ENCODE measurements around the gene ACAD9.
"Not testable (repeated sequence)": the region's sequence is repeated elsewhere in the genome, so short reads cannot be mapped to it uniquely, and the experiment has no call there.

The ACAD9 gene

GRCh38 chr3:128903501-128903900 lies 24.1 kb downstream of the ACAD9 start:
- no peak for DNase-seq

GRCh38 chr3:128906031-128906803 lies 26.8 kb downstream of the ACAD9 start:
- no peak for DNase-seq

GRCh38 chr3:128906804-128907525 lies 27.5 kb downstream of the ACAD9 start:
- no peak for DNase-seq

- DNase-seq: no peak
Measured at GRCh38 chr3:128907706-128908445, 28.5 kb downstream of the ACAD9 start.

- DNase-seq: no peak
Measured at GRCh38 chr3:128908951-128909350, 29.5 kb downstream of the ACAD9 start.

GRCh38 chr3:128910006-128910405 lies 30.6 kb downstream of the ACAD9 start:
- DNase-seq: no peak

- no peak for DNase-seq
Measured at GRCh38 chr3:128911911-128912310, 32.5 kb downstream of the ACAD9 start.

- DNase-seq: no peak
Measured at GRCh38 chr3:128914966-128915645, 35.7 kb downstream of the ACAD9 start.

- DNase-seq: no peak
Measured at GRCh38 chr3:128917291-128917690, 37.9 kb downstream of the ACAD9 start.

- no peak for DNase-seq
Measured at GRCh38 chr3:128919988-128920387, 40.6 kb downstream of the ACAD9 start.

- no peak for DNase-seq
Measured at GRCh38 chr3:128922804-128923459, 43.5 kb downstream of the ACAD9 start.

GRCh38 chr3:128923576-128923975 lies 44.2 kb downstream of the ACAD9 start:
- no peak for DNase-seq

GRCh38 chr3:128923986-128924385 lies 44.6 kb downstream of the ACAD9 start:
- DNase-seq: not testable (repeated sequence)

GRCh38 chr3:128929364-128929763 lies 49.9 kb downstream of the ACAD9 start:
- no peak for DNase-seq

- no peak for DNase-seq
Measured at GRCh38 chr3:128931046-128931445, 51.6 kb downstream of the ACAD9 start.

- DNase-seq: no peak
Measured at GRCh38 chr3:128932516-128933212, 53.2 kb downstream of the ACAD9 start.

GRCh38 chr3:128933213-128933921 lies 53.9 kb downstream of the ACAD9 start:
- no peak for DNase-seq

GRCh38 chr3:128933922-128934253 lies 54.5 kb downstream of the ACAD9 start:
- no peak for DNase-seq

- no peak for DNase-seq
Measured at GRCh38 chr3:128935922-128936321, 56.5 kb downstream of the ACAD9 start.

- DNase-seq: no peak
Measured at GRCh38 chr3:128936341-128936740, 56.9 kb downstream of the ACAD9 start.

GRCh38 chr3:128940252-128940651 lies 60.8 kb downstream of the ACAD9 start:
- DNase-seq: no peak
